ENCODE data around the gene IL11RA. TPM values are rescaled to one million over a fixed set of nuclear protein-coding genes. Genes with fewer than 3 reads are reported as not detected.

Gene IL11RA
- total RNA-seq, 2 experiments from 2014 or later: 117 TPM

GRCh38 chr9:34630402-34631154 is 21.4 kb upstream of the IL11RA start:
- Histone ChIP-seq H3K27me3 (ENCODE audit: control insufficient read depth in 1 of 2, insufficient read depth in 2 of 2, low read length in 2 of 2) (peaks cover 36 to 38% of the 10 kb centered on the region in 2 experiments), H3K4me3 (ENCODE audit: low read length) (no peak overlapping the region), H3K4me1 (ENCODE audit: insufficient read depth, low read length) (peaks cover 28% of the 10 kb centered on the region), H3K9me3 (ENCODE audit: control insufficient read depth in 1 of 2, insufficient read depth in 1 of 2, low read length in 2 of 2) (peaks cover 0 to 7% of the 10 kb centered on the region in 2 experiments), H3K27ac (ENCODE audit: low read depth in 1 of 2, low read length in 2 of 2) (no peak overlapping the region), H3K36me3 (ENCODE audit: insufficient read depth, low read length) (peaks cover 8% of the 10 kb centered on the region)
- Mint-ChIP-seq H3K27me3 (peaks cover 48% of the 10 kb centered on the region), H3K4me3 (peak overlapping the region; percentile 49), H3K36me3 (ENCODE audit: low read depth) (peaks cover 9% of the 10 kb centered on the region), H3K9me3 (no peaks in the 10 kb centered on the region), H3K4me1 (ENCODE audit: low read depth) (peaks cover 38% of the 10 kb centered on the region), H3K27ac (no peak overlapping the region)
- no peak for DNase-seq
- intact Hi-C loops (cut with DNase I, micrococcal nuclease): loop anchor here in 1 of 2 experiments (5.0 to 10.0 kb wide), 3 partner anchors 72 to 576 kb away; partner anchors contain the start of genes FANCG and VCP
- ChIA-PET POLR2A (no interaction called here), CTCF (interaction anchor here (2.0 to 2.6 kb wide), 2 partner anchors 16 to 27 kb away, joined by 5 to 6 read pairs; partner anchors contain the start of gene GALT)
- ATAC-seq (ENCODE audit: poor library complexity): no peak
- no peak for TF ChIP-seq CTCF (IDR thresholded peaks at IDR 0.05)

- no peak for ATAC-seq (ENCODE audit: poor library complexity)
Observed at GRCh38 chr9:34633166-34633565, 18.8 kb upstream of the IL11RA start.

More at GRCh38 chr9:34633166-34633565, 18.8 kb upstream of the IL11RA start:
- Mint-ChIP-seq H3K36me3 (ENCODE audit: low read depth) (peaks cover 14% of the 10 kb centered on the region), H3K4me1 (ENCODE audit: low read depth) (peaks cover 49% of the 10 kb centered on the region), H3K4me3 (no peak overlapping the region), H3K27ac (no peak overlapping the region), H3K27me3 (peaks cover 24% of the 10 kb centered on the region), H3K9me3 (no peaks in the 10 kb centered on the region)
- Histone ChIP-seq H3K36me3 (ENCODE audit: insufficient read depth, low read length) (peaks cover 14% of the 10 kb centered on the region), H3K4me1 (ENCODE audit: insufficient read depth, low read length) (peaks cover 45% of the 10 kb centered on the region), H3K4me3 (ENCODE audit: low read length) (no peak overlapping the region), H3K27ac (ENCODE audit: low read depth in 1 of 2, low read length in 2 of 2) (no peak overlapping the region), H3K27me3 (ENCODE audit: control insufficient read depth in 1 of 2, insufficient read depth in 2 of 2, low read length in 2 of 2) (peaks cover 12 to 13% of the 10 kb centered on the region in 2 experiments), H3K9me3 (ENCODE audit: control insufficient read depth in 1 of 2, insufficient read depth in 1 of 2, low read length in 2 of 2) (no peaks in the 10 kb centered on the region)
- no peak for TF ChIP-seq CTCF (IDR thresholded peaks at IDR 0.05)
- CTCF ChIA-PET: interaction anchor here (0.6 to 3.0 kb wide), 19 partner anchors 9 to 229 kb away, joined by 3 to 41 read pairs (median 7); partner anchors contain the start of genes DCTN3, DNAI1, FAM219A and GALT
- intact Hi-C loops (cut with DNase I, micrococcal nuclease): loop anchor here in 1 of 2 experiments (5.0 to 10.0 kb wide), 3 partner anchors 69 to 578 kb away; partner anchors contain the start of genes FANCG and VCP
- POLR2A ChIA-PET: interaction anchor here (0.9 to 1.7 kb wide), 8 partner anchors 8 to 32 kb away, joined by 3 to 13 read pairs (median 6); partner anchors contain the start of genes DCTN3, GALT and RPP25L
- no peak for DNase-seq

Data from CD4-positive, alpha-beta T cell (primary cell).